Fibroblast of the aortic adventitia (primary cell): ENCODE measurements around the gene ADAM11. TPM values are rescaled to one million over a fixed set of nuclear protein-coding genes. Genes with fewer than 3 reads are reported as not detected.

Experiments
- DNase-seq: peaks from one replicate; pipeline ENCODE4 v3.0.0-alpha.2; 2010; ENCODE audit warnings: low read depth
- H3K4me3 ChIP-seq: 2 replicates; pipeline ENCODE4 v1.5.1; 2011; ENCODE audit warnings: low read depth, mild to moderate bottlenecking, control low read depth, low read length, moderate library complexity
- CTCF ChIP-seq: IDR thresholded peaks from 2 replicates; pipeline ENCODE4 v1.5.1; 2011; ENCODE audit warnings: mild to moderate bottlenecking, low read length, control low read depth, inconsistent platforms; ENCODE audit not compliant: insufficient read depth
- total RNA-seq: library from RNA; depleted of rRNA; stranded (reverse); fragments of >200 nt; gene quantifications from 2 replicates; pipeline ENCODE4 v1.2.3, GENCODE V29; 2012; ENCODE audit warnings: low replicate concordance

The ADAM11 gene
- total RNA-seq, 1 donor, result 0.36 TPM

GRCh38 chr17:44788139-44788538 is 29.4 kb downstream of the ADAM11 start:
- TF ChIP-seq CTCF, result no peak
- H3K4me3 ChIP-seq, result no peak overlapping the region
- no peak for DNase-seq

GRCh38 chr17:44792276-44792675 is 33.5 kb downstream of the ADAM11 start:
- DNase-seq, result peak; percentile 31

GRCh38 chr17:44793885-44794842 is 35.4 kb downstream of the ADAM11 start:
- no peak overlapping the region for H3K4me3 ChIP-seq
- no peak for DNase-seq
- TF ChIP-seq CTCF, result no peak

More at GRCh38 chr17:44792276-44792675, 33.5 kb downstream of the ADAM11 start:
- no peak overlapping the region for H3K4me3 ChIP-seq
- TF ChIP-seq CTCF, result no peak

GRCh38 chr17:44794851-44795413 is 36.1 kb downstream of the ADAM11 start:
- no peak overlapping the region for H3K4me3 ChIP-seq
- peak; percentile 74 for DNase-seq
- no peak for TF ChIP-seq CTCF

GRCh38 chr17:44795421-44795820 is 36.6 kb downstream of the ADAM11 start:
- no peak overlapping the region for H3K4me3 ChIP-seq
- DNase-seq, result no peak
- no peak for TF ChIP-seq CTCF

- H3K4me3 ChIP-seq, result no peak overlapping the region
- DNase-seq, result no peak
- TF ChIP-seq CTCF, result no peak
These were observed 37.1 kb downstream of the ADAM11 start for GRCh38 chr17:44795928-44796327.
